ENCODE measurements around the gene MTUS2.

Gene MTUS2

GRCh38 chr13:28820099-28821051 is at the start of gene MTUS2:
MTUS2 (plus strand) TSS chr13:28820339.
- DNase-seq = no peak

- no peak for DNase-seq
Observed at GRCh38 chr13:28778308-28779215, 41.6 kb upstream of the MTUS2 start.

- DNase-seq = no peak
Observed at GRCh38 chr13:28792992-28793391, 27.1 kb upstream of the MTUS2 start.

GRCh38 chr13:28794396-28794795 is 25.7 kb upstream of the MTUS2 start:
- DNase-seq = no peak

- DNase-seq = no peak
Observed at GRCh38 chr13:28796938-28797257, 23.2 kb upstream of the MTUS2 start.

GRCh38 chr13:28805193-28805819 is 14.8 kb upstream of the MTUS2 start:
- no peak for DNase-seq

- DNase-seq = no peak
Observed at GRCh38 chr13:28817204-28817603, 2.9 kb upstream of the MTUS2 start.

- DNase-seq = no peak
Observed at GRCh38 chr13:28819046-28819730, 951 bp upstream of the MTUS2 start.

- peak in 2 of 6 experiments; percentile 4 to 10 for DNase-seq
Observed at GRCh38 chr13:28819735-28820098, 422 bp upstream of the MTUS2 start.

- no peak for DNase-seq
Observed at GRCh38 chr13:28822151-28822550, 2.0 kb downstream of the MTUS2 start.

- no peak for DNase-seq
Observed at GRCh38 chr13:28822801-28823200, 2.7 kb downstream of the MTUS2 start.

GRCh38 chr13:28825379-28825778 is 5.2 kb downstream of the MTUS2 start:
- no peak for DNase-seq

- no peak for DNase-seq
Observed at GRCh38 chr13:28826368-28826767, 6.2 kb downstream of the MTUS2 start.

- DNase-seq = no peak
Observed at GRCh38 chr13:28830580-28830979, 10.4 kb downstream of the MTUS2 start.

- DNase-seq = no peak
Observed at GRCh38 chr13:28831117-28831516, 11.0 kb downstream of the MTUS2 start.

GRCh38 chr13:28837111-28837510 is 17.0 kb downstream of the MTUS2 start:
- no peak for DNase-seq

- no peak for DNase-seq
Observed at GRCh38 chr13:28843639-28844038, 23.5 kb downstream of the MTUS2 start.

GRCh38 chr13:28849441-28849840 is 29.3 kb downstream of the MTUS2 start:
- no peak for DNase-seq

- DNase-seq = no peak
Observed at GRCh38 chr13:28850226-28850625, 30.1 kb downstream of the MTUS2 start.

- DNase-seq = no peak
Observed at GRCh38 chr13:28851422-28851821, 31.3 kb downstream of the MTUS2 start.

- no peak for DNase-seq
Observed at GRCh38 chr13:28854657-28855056, 34.5 kb downstream of the MTUS2 start.

- no peak for DNase-seq
Observed at GRCh38 chr13:28856287-28856686, 36.1 kb downstream of the MTUS2 start.

- no peak for DNase-seq
Observed at GRCh38 chr13:28859069-28859468, 38.9 kb downstream of the MTUS2 start.
